Left lobe of liver (tissue), 2 donors: ENCODE data around the gene FAM90A26. TPM values are rescaled to one million over a fixed set of nuclear protein-coding genes. Genes with fewer than 3 reads are reported as not detected.
"Not testable (repeated sequence)": the region's sequence is repeated elsewhere in the genome, so short reads cannot be mapped to it uniquely, and the experiment has no call there.

Source experiments
- ATAC-seq: fragments of 200-7000 bp; cut with Tn5 transposase; one replicate; pipeline ENCODE4 v1.9.1; 2020; ENCODE audit warnings: mild to moderate bottlenecking, moderate library complexity
- DNase-seq: peaks from one replicate; pipeline ENCODE4 v3.0.0-alpha.2; 2020; ENCODE audit warnings: low spot score
- total RNA-seq: library from RNA; stranded (reverse); gene quantifications from one replicate; pipeline ENCODE4 v1.2.1, GENCODE V29; 2021
- donor health status: DM: no; HTN: no; CAD: no; lungs with moderate emphysema.
- donor health status: DM: no; HTN: yes; CAD: no.

FAM90A26 gene, protein sequence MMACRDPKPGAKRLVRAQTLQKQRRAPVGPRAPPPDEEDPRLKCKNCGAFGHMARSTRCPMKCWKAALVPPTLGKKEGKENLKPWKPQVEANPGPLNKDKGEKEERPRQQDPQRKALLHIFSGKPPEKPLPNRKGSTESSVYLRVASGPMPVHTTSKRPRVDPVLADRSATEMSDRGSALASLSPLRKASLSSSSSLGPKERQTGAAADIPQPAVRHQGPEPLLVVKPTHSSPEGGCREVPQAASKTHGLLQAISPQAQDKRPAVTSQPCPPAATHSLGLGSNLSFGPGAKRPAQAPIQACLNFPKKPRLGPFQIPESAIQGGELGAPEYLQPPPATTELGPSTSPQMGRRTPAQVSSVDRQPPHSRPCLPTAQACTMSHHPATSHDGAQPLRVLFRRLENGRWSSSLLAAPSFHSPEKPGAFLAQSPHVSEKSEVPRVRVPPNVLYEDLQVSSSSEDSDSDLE
- not detected for total RNA-seq

DNA sequence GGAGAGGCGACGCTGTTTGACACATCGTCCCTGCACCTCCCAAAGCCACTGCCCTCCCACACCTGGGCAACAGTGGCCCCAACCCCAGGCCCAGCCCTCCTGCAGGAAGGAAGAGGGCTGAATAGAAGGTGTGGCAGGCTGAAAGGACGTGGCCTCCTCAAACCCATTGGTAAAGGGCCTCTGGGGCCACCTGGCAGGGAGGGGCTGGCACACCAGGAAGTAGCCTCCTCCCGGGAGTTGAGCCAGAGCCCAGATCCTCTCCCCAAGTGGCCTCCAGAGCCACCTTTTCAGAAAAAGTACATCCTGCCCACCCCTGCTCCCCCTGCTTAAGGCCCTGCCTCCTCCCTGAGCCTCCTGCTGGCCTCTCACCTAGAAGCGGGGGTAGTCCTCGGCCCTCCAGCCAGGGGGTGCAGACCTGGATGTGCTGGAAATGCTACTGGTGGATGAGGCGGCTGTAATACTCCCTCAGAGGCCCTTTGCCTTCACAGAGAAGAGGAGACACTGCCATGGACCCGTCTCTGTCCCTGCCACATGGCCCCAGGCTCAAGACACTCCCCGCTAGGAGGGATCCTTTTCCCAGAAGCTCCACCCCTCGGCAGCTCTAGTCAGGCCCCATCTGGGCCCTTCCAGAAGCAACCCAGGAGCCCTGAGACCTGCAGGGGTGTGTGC, at the start of gene FAM90A26:
FAM90A26 (plus strand) TSS at position 619 of the 669 bp plus-strand sequence. CDS start 2,764 bp downstream, outside the sequence.
- not testable (repeated sequence) for ATAC-seq, DNase-seq

GRCh38 chr4:9122711-9123110, 47.5 kb upstream of the FAM90A26 start:
- ATAC-seq, DNase-seq: not testable (repeated sequence)

GRCh38 chr4:9123572-9124007, 46.6 kb upstream of the FAM90A26 start:
- ATAC-seq = peak; percentile 75
- DNase-seq = peak; percentile 64

GRCh38 chr4:9125601-9126161, 44.5 kb upstream of the FAM90A26 start:
- not testable (repeated sequence) for DNase-seq, ATAC-seq

DNA sequence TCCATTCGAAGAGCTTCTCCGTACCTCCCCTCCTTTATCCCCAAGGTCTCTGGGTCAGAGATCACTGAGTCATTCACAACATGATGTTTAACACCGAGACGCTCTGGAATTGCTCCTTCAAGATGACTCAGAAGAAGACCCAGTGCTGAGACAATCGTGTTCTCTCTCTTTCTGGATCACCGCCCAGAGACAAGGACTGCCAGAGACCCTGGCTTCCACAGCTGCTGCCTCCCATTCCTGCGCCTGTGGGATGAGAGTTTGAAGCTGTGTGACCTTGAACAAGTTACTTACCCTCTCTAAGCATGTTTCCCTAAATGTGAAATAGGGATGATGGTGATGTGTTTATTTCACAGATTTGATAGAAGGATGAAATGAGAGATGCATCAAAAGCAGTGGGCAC, 38.8 kb upstream of the FAM90A26 start:
- DNase-seq, ATAC-seq: not testable (repeated sequence)

- not testable (repeated sequence) for DNase-seq, ATAC-seq
Observed at GRCh38 chr4:9132849-9133248, 37.4 kb upstream of the FAM90A26 start.

- DNase-seq, ATAC-seq: not testable (repeated sequence)
Observed at GRCh38 chr4:9134011-9134410, 36.2 kb upstream of the FAM90A26 start.

DNA sequence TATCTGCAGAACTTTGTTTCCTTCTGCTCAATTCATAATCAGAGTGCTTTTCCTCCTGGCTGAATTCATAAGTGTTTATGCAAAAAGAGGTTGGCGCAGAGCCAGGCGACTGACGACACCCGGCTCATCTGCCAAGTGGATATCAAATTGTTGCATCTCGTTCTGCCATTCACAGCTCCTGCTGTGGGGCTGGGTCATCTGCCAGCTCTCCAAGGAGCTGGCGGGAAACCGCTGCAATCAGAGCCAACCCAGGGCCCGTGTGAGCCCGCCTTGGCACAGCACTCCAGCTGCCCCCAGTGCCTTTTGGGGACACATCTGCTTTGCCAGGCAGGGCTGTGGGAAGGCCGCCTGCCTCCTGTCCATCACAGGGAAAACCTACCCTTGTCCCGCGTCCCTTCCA, 35.7 kb upstream of the FAM90A26 start:
- not testable (repeated sequence) for DNase-seq, ATAC-seq

DNA sequence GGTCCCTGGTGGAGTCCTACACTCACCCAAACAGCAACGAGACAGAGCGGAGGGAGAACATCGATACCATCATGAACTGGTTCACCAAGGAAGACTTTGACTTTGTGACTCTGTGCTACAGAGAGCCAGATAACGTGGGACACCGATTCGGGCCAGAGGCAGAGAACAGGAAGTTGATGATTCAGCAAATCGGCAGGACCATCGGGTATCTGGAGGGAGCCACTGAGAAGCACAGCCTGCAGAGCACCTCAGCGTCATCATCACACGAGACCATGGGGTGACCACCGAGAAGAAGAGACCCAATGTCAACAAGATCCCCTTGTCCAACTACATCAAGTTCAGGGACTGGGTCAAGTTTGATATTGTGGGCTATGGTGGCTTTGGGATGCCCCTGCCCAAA, 29.2 kb upstream of the FAM90A26 start:
- not testable (repeated sequence) for ATAC-seq

GRCh38 chr4:9142786-9143185, 27.4 kb upstream of the FAM90A26 start:
- DNase-seq, ATAC-seq: not testable (repeated sequence)

More for the DNA sequence above, 29.2 kb upstream of the FAM90A26 start:
- not testable (repeated sequence) for DNase-seq

DNA sequence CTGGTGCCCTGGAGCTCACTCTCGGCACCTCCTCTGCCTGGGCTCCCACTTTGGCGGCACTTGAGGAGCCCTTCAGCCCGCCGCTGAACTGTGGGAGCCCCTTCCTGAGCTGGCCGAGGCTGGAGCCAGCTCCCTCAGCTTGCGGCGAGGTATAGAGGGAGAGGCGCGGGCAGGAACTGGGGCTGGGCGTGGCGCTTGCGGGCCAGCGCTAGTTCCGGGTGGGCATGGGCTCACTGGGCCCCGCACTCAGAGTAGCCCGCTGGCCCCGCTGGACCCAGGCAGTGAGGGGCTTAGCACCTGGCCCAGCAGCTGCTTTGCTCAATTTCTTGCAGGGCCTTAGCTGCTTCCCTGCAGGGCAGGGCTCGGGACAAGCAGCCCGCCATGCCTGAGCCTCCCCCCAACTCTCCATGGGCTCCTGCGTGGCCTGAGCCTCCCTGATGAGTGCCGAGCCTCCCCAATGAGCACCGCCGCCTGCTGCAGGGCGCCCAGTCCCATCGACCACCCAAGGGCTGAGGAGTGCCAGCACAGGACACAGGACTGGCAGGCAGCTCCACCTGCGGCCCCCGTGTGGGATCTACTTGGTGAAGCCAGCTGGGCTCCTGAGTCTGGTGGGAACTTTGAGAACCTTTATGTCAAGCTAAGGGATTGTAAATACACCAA, 26.7 kb upstream of the FAM90A26 start:
- ATAC-seq (no peak), DNase-seq (no peak)

GRCh38 chr4:9146967-9147366, 23.2 kb upstream of the FAM90A26 start:
- no peak for DNase-seq
- ATAC-seq = no peak

DNA sequence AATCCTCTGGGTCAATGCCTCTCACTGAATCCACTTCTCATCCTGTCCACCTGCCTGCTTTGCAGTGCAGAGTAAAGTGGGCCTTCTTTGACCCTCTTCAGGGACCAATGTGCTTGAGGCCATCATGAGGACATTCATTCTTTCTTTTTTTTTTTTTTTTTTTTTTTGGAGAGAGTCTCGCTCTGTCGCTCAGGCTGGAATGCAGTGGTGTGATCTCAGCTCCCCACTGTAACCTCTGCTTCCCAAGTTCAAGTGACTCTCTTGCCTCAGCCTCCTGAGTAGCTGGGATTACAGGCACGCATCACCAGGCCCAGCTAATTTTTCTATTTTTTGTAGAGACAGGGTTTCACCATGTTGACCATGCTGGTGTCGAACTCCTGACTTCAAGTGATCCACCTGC, 22.8 kb upstream of the FAM90A26 start:
- not testable (repeated sequence) for DNase-seq, ATAC-seq

GRCh38 chr4:9148611-9149409, 21.4 kb upstream of the FAM90A26 start:
- ATAC-seq, DNase-seq: not testable (repeated sequence)

GRCh38 chr4:9151809-9152179, 18.4 kb upstream of the FAM90A26 start:
- not testable (repeated sequence) for ATAC-seq

DNA sequence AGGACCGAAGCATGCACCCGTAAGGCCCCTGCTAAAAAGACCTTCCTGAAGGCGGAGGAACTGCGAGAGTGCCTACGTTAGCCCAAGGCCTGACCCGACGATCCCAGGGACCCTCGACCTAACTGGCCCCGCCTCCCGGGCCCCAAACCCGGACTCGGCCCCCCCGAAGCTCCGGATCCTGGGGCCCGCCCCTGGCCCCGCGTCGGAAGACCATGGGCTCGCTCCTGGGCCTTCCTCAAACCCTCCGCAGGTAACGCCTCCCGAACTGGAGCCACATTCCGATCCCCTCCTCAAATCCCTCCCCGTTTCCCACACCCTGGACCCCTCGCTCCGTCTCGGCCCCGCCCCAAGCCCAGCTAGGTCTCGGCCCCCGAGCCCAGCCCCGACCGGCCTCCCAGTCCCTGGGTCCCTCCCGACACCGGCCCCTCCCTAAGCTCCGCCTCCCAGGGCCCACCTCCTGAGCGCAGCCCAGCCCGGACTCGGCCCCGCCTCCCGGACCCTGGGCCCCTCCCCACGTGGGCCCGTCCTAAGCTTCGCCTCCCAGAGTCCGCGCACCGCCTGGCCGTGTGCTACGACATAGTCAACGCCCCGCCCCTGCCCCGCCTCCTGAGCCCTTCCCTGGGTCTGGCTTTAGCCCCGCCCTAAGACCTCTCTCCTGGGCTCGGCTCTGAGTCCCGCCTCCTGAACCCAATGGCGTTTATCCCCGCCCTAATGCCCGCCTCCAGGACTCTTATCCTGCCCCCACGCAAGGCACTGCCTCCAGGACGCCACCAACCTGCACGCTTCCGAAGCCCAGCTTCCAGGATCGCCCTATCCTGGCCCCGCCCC, 17.8 kb upstream of the FAM90A26 start:
- ATAC-seq (peak; percentile 88), DNase-seq (peak; percentile 99)

More at GRCh38 chr4:9151809-9152179, 18.4 kb upstream of the FAM90A26 start:
- DNase-seq = not testable (repeated sequence)

DNA sequence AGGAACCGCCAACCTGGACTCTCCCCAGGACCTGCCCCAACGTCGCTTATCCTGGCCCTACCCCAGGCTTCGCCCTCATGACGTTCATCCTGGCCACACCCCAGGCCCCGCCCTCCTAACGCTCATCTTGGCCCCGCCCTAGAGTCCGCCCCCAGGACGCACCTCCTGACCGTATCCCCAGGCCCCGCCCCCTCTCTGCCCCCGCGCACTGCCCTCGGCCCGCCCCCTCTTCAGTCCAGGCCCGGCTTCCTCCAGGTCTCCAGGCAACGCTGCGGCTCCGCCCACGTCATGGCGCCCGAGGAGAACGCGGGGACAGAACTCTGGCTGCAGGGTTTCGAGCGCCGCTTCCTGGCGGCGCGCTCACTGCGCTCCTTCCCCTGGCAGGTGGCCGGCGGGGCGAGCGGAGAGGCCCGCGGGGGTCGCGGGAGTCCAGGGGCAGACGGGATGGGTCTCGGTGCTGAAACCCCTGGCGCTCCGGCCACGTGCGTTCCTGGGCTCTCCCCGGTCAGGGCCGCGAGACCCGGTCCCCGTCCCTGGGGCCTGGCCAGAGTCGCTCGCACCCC, 17.1 kb upstream of the FAM90A26 start:
- peak; percentile 99 for ATAC-seq
- DNase-seq = peak; percentile 99

DNA sequence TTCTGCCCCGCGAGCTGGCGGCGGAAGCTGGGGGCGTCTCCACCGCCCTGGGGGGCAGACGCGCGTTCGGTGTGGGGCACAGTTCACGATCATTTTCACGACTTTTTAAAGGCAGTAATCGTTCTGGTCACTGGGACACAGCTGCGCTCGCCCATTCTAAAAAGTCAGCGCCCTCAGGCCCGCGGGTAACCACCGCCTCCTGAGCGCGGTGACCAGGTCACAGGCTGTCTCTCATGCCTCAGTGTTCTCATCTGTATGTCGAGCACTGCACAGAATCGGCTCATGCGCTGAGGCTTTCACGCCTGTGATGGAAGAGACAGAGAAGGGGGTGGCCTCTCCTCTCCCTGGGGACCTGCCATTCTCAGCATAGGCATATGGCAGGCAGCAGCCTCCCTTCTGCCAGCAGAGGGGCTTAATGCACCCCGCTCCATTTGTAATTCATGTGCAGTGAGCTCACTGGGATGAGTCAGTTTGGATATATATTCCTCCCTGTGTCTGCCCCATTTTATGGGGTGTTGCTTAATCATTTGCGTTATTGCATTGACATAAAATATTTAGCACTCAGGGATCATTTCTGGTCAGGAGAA, 16.5 kb upstream of the FAM90A26 start:
- ATAC-seq, DNase-seq: not testable (repeated sequence)
